GM23338 (cell line): Measurements from ENCODE around the gene FBXO45. TPM values are rescaled to one million over a fixed set of nuclear protein-coding genes. Genes with fewer than 3 reads are reported as not detected.
A peak's percentile ranks its signal among the peaks of the same experiment; 100 is the strongest.
"Not testable (repeated sequence)": the region's sequence is repeated elsewhere in the genome, so short reads cannot be mapped to it uniquely, and the experiment has no call there.

Experiments used
- ATAC-seq: fragments of 200-7000 bp; cut with Tn5 transposase; 3 replicates; pipeline ENCODE4 v1.9.1; 2020
- DNase-seq: peaks from one replicate; pipeline ENCODE4 v3.0.0-alpha.2; 2015; ENCODE audit warnings: low spot score
- H2AFZ ChIP-seq: fragments of 200-600 bp; sonication (generic); 2 replicates; pipeline ENCODE4 v1.8.0; 2016; ENCODE audit warnings: antibody characterized with exemption, mild to moderate bottlenecking, moderate library complexity
- H3F3A ChIP-seq: fragments of 200-600 bp; sonication (generic); replicated peaks from 2 replicates; pipeline ENCODE4 v1.8.0; 2017; ENCODE audit warnings: antibody characterized with exemption, mixed run types, low read depth
- H3K27ac ChIP-seq: fragments of 200-600 bp; sonication (generic); 2 replicates; pipeline ENCODE4 v1.6.1; 2016; ENCODE audit warnings: low read depth
- H3K27me3 ChIP-seq: fragments of 200-600 bp; sonication (generic); 2 replicates; pipeline ENCODE4 v1.8.0; 2016; ENCODE audit warnings: mild to moderate bottlenecking, mixed run types, moderate library complexity; ENCODE audit not compliant: insufficient read depth
- H3K36me3 ChIP-seq: fragments of 200-600 bp; sonication (generic); 2 replicates; pipeline ENCODE4 v1.8.0; 2016; ENCODE audit warnings: mild to moderate bottlenecking; ENCODE audit not compliant: insufficient read depth
- H3K4me1 ChIP-seq: fragments of 200-600 bp; sonication (generic); 2 replicates; pipeline ENCODE4 v1.8.0; 2016; ENCODE audit warnings: mild to moderate bottlenecking, moderate library complexity; ENCODE audit not compliant: insufficient read depth
- H3K4me2 ChIP-seq: fragments of 200-600 bp; sonication (generic); 2 replicates; pipeline ENCODE4 v1.7.1; 2017; ENCODE audit warnings: mixed run types
- H3K4me3 ChIP-seq: fragments of 200-600 bp; sonication (generic); 2 replicates; pipeline ENCODE4 v1.6.1; 2016; ENCODE audit warnings: mixed run types
- H3K79me2 ChIP-seq: fragments of 200-600 bp; sonication (generic); replicated peaks from 2 replicates; pipeline ENCODE4 v1.8.0; 2017; ENCODE audit warnings: mild to moderate bottlenecking; ENCODE audit not compliant: insufficient read depth
- H3K9me2 ChIP-seq: fragments of 200-600 bp; sonication (generic); 2 replicates; pipeline ENCODE4 v1.8.0; 2017; ENCODE audit not compliant: insufficient read depth
- H4K20me1 ChIP-seq: fragments of 200-600 bp; sonication (generic); replicated peaks from 2 replicates; pipeline ENCODE4 v1.8.0; 2017; ENCODE audit warnings: mild to moderate bottlenecking; ENCODE audit not compliant: insufficient read depth
- H3K27ac Mint-ChIP-seq: 2 replicates; pipeline ENCODE4 v1.8.0; 2020; ENCODE audit warnings: inconsistent platforms, mild to moderate bottlenecking, moderate library complexity, mixed read lengths
- H3K27me3 Mint-ChIP-seq: 3 replicates; pipeline ENCODE4 v1.8.0; 2022; ENCODE audit warnings: low read depth, mild to moderate bottlenecking, moderate library complexity, mixed read lengths, inconsistent platforms; ENCODE audit not compliant: insufficient read depth, poor library complexity
- H3K36me3 Mint-ChIP-seq: 3 replicates; pipeline ENCODE4 v1.8.0; 2021; ENCODE audit warnings: low read depth, mild to moderate bottlenecking, inconsistent platforms, moderate library complexity, mixed read lengths
- H3K4me1 Mint-ChIP-seq: 3 replicates; pipeline ENCODE4 v1.8.0; 2020; ENCODE audit warnings: mild to moderate bottlenecking, inconsistent platforms, mixed read lengths
- H3K4me3 Mint-ChIP-seq: 3 replicates; pipeline ENCODE4 v1.8.0; 2021; ENCODE audit warnings: moderate library complexity, mild to moderate bottlenecking, inconsistent platforms, mixed read lengths
- H3K9me3 Mint-ChIP-seq: 3 replicates; pipeline ENCODE4 v1.8.0; 2020; ENCODE audit warnings: moderate library complexity, mild to moderate bottlenecking, inconsistent platforms, mixed read lengths
- EZH2 ChIP-seq: fragments of 200-600 bp; sonication (generic); IDR thresholded peaks from one replicate; pipeline ENCODE4 v1.8.0; 2017; ENCODE audit warnings: antibody characterized with exemption, mild to moderate bottlenecking, low read depth; ENCODE audit not compliant: unreplicated experiment
- EZH2phosphoT487 ChIP-seq: fragments of 200-600 bp; sonication (generic); IDR thresholded peaks from one replicate; pipeline ENCODE4 v1.8.1; 2018; ENCODE audit warnings: antibody characterized with exemption; ENCODE audit not compliant: unreplicated experiment
- NANOG ChIP-seq: IDR thresholded peaks from 2 replicates; pipeline ENCODE4 v1.6.1; 2016; ENCODE audit warnings: antibody characterized with exemption, borderline replicate concordance
- POLR2AphosphoS5 ChIP-seq: IDR thresholded peaks from 2 replicates; pipeline ENCODE4 v1.6.1; 2016; ENCODE audit warnings: antibody characterized with exemption, low read depth
- ZNF114 ChIP-seq: fragments of 250-450 bp; sonication (Bioruptor Pico); IDR thresholded peaks from 2 replicates; pipeline ENCODE4 v1.5.0; 2020; ENCODE audit warnings: mild to moderate bottlenecking, moderate library complexity
- polyA plus RNA-seq: library from polyadenylated mRNA; unstranded; fragments of >200 nt; fragmentation: Nextera tagmentation; extraction: Ambion mirVana; gene quantifications from 2 replicates; pipeline ENCODE4 v1.2.1, GENCODE V29; 2016
- total RNA-seq: library from RNA; depleted of rRNA; stranded (reverse); fragments of >200 nt; shearing (Covaris generic); gene quantifications from 2 replicates; pipeline ENCODE4 v1.2.3, GENCODE V29; 2014

Gene FBXO45
- total and polyA plus RNA-seq, 2 experiments from 2014 or later = 10.3 to 23.7 TPM

GRCh38 chr3:196569003-196569516, 600 bp downstream of the FBXO45 start:
- H3K79me2 ChIP-seq = peaks cover 61% of the 10 kb centered on the region
- ATAC-seq (peak; percentile 43), DNase-seq (peak; percentile 71)
- H3K9me2 ChIP-seq = no peaks in the 10 kb centered on the region
- peak overlapping the region; percentile 74; the same call in 1 of the 2 replicates for H2AFZ ChIP-seq
- H4K20me1 ChIP-seq = peaks cover 17% of the 10 kb centered on the region
- peak overlapping the region; percentile 99 for H3K4me3 ChIP-seq
- no peaks in the 10 kb centered on the region for H3K27me3 ChIP-seq
- Mint-ChIP-seq H3K36me3 (peaks cover 13% of the 10 kb centered on the region; the same call in 2 of the 3 replicates), H3K4me1 (peaks cover 15% of the 10 kb centered on the region), H3K4me3 (peak overlapping the region; percentile 94), H3K27ac (peak overlapping the region; percentile 66), H3K9me3 (peaks cover 2% of the 10 kb centered on the region; the same call in 1 of the 3 replicates), H3K27me3 (peaks cover 5% of the 10 kb centered on the region)
- H3K27ac ChIP-seq = no peak overlapping the region; the same call in 1 of the 2 replicates
- H3K4me2 ChIP-seq = peak overlapping the region; percentile 98
- H3K4me1 ChIP-seq = peaks cover 9% of the 10 kb centered on the region
- H3K36me3 ChIP-seq = no peaks in the 10 kb centered on the region
- peaks cover 12% of the 10 kb centered on the region for H3F3A ChIP-seq
- TF ChIP-seq EZH2 (no peak), ZNF114 (CRISPR knock-in tag) (no peak), POLR2AphosphoS5 (no peak)

DNA sequence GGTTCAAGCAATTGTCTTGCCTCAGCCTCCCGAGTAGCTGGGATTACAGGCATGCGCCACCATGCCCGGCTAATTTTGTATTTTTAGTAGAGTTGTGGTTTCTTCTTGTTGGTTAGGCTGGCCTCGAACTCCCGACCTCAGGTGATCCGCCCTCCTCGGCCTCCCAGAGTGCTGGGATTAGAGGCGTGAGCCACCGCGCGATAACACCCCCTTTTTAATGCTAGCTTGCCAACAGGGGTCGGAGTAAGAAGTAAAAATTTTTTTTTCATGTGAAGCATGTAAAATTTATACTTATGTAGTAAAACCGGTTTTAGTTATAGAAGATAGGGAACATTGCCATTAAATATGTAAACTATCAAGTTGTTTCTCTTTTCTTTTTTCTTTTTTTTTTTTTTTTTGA, 1.9 kb downstream of the FBXO45 start:
- peaks cover 73% of the 10 kb centered on the region for H3K79me2 ChIP-seq
- Mint-ChIP-seq H3K4me3 (peak overlapping the region; percentile 94), H3K4me1 (peaks cover 15% of the 10 kb centered on the region), H3K36me3 (peaks cover 13% of the 10 kb centered on the region; the same call in 2 of the 3 replicates)
- H2AFZ ChIP-seq, H3K27me3 ChIP-seq, H3K9me3 Mint-ChIP-seq, DNase-seq, H3K27ac Mint-ChIP-seq, ATAC-seq, H3K4me1 ChIP-seq, H3K36me3 ChIP-seq, H3K27me3 Mint-ChIP-seq, H3K27ac ChIP-seq, H3K9me2 ChIP-seq: not testable (repeated sequence)
- peaks cover 12% of the 10 kb centered on the region for H3F3A ChIP-seq
- peak overlapping the region; percentile 98 for H3K4me2 ChIP-seq
- peak overlapping the region; percentile 99 for H3K4me3 ChIP-seq
- H4K20me1 ChIP-seq = peaks cover 22% of the 10 kb centered on the region

DNA sequence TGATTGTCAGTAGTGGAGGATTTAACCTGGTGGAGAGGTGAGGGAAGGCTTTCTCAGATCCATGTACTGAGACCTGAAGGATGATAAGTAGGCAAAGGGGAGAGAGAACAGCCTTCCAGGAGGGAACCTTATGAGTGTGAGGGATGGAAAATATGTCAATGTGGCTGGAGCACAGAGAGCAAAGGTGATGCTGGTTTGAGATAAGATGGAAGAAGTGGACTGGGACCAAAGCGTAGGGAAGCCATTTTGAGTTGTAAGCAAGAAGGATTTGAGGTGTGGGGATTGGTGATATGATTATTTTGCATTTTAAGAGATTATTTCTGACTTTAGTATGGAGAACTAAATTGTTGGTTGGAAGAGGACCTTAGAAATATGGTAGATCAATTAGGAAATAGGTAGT, 3.9 kb downstream of the FBXO45 start:
- H4K20me1 ChIP-seq = peaks cover 22% of the 10 kb centered on the region
- peaks cover 89% of the 10 kb centered on the region for H3K79me2 ChIP-seq
- H3K36me3 Mint-ChIP-seq = peaks cover 7% of the 10 kb centered on the region; the same call in 1 of the 3 replicates
- H3F3A ChIP-seq = peaks cover 12% of the 10 kb centered on the region
- DNase-seq = no peak
- peaks cover 9% of the 10 kb centered on the region for H3K4me1 ChIP-seq
- ATAC-seq = no peak
- no peak overlapping the region for H3K4me2 ChIP-seq
- no peaks in the 10 kb centered on the region for H3K27me3 ChIP-seq
- H3K27ac ChIP-seq = no peak overlapping the region
- H2AFZ ChIP-seq = no peak overlapping the region
- no peak overlapping the region for H3K4me3 ChIP-seq
- H3K27me3 Mint-ChIP-seq = peaks cover 5% of the 10 kb centered on the region
- no peak overlapping the region for H3K27ac Mint-ChIP-seq
- peaks cover 12% of the 10 kb centered on the region for H3K4me1 Mint-ChIP-seq
- no peaks in the 10 kb centered on the region for H3K9me2 ChIP-seq
- TF ChIP-seq EZH2phosphoT487 (no peak), NANOG (no peak)
- H3K4me3 Mint-ChIP-seq = no peak overlapping the region
- H3K9me3 Mint-ChIP-seq = peaks cover 2% of the 10 kb centered on the region; the same call in 1 of the 3 replicates
- H3K36me3 ChIP-seq = no peaks in the 10 kb centered on the region
